NT2/D1 (cell line): Measurements from ENCODE around the gene PRKAG3.

Experiments
- YY1 ChIP-seq: IDR thresholded peaks from 2 replicates; pipeline ENCODE4 v1.6.1; 2011; ENCODE audit not compliant: insufficient read length, insufficient read depth
- ZNF274 ChIP-seq: IDR thresholded peaks from 2 replicates; pipeline ENCODE4 v1.6.1; 2011; ENCODE audit warnings: mild to moderate bottlenecking, low read depth, low read length

DNA sequence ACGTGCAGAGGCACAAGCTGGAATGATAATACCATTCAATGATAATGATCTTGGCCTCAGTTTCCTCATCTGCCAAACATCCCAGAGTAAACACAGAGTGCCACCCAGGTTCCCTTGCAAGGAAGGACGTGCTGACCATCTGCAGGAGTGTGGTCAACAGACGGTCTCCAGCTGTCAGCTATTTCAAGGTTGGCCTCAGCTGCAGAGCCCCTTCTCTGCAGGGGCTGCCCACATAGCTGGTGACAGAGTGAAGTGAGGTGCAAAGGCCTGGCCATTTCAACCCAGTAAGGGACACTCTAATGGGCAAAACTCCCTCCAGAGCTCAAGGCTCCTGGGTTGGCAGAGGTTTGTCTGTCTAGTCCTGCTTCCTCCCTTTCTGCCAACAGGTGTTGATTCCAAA is 19.7 kb upstream of the PRKAG3 start:
- TF ChIP-seq ZNF274 (no peak), YY1 (no peak)
